ENCODE measurements around the gene SEMA5B. TPM values are rescaled to one million over a fixed set of nuclear protein-coding genes. Genes with fewer than 3 reads are reported as not detected.

The SEMA5B gene
- total RNA-seq, 1 experiment from 2014 or later, result not detected

- Histone ChIP-seq H3K4me3 (no peak overlapping the region), H2AFZ (no peak overlapping the region)
These were observed 12.0 kb downstream of the SEMA5B start for GRCh38 chr3:123015596-123015995.

GRCh38 chr3:123013876-123014275 is 13.7 kb downstream of the SEMA5B start:
- no peak overlapping the region for H3K27ac ChIP-seq
- no peak overlapping the region for H3K4me3 ChIP-seq
- POLR2A ChIA-PET (ENCODE audit: unreplicated experiment), result no interaction called here
- H2AFZ ChIP-seq, result no peak overlapping the region
- no peak overlapping the region for H3K4me2 ChIP-seq
- DNase-seq, result no peak
- H3K9me2 ChIP-seq (ENCODE audit: insufficient read depth), result no peaks in the 10 kb centered on the region
- H3K4me1 ChIP-seq (replicated peaks; ENCODE audit: insufficient read depth), result no peaks in the 10 kb centered on the region
- no peaks in the 10 kb centered on the region for H4K20me1 ChIP-seq (ENCODE audit: insufficient read depth)
- CTCF ChIA-PET, result no interaction called here
- intact Hi-C loops (cut with micrococcal nuclease; ENCODE audit: unreplicated experiment), result no loop called here
- TF ChIP-seq, protein P1, sequence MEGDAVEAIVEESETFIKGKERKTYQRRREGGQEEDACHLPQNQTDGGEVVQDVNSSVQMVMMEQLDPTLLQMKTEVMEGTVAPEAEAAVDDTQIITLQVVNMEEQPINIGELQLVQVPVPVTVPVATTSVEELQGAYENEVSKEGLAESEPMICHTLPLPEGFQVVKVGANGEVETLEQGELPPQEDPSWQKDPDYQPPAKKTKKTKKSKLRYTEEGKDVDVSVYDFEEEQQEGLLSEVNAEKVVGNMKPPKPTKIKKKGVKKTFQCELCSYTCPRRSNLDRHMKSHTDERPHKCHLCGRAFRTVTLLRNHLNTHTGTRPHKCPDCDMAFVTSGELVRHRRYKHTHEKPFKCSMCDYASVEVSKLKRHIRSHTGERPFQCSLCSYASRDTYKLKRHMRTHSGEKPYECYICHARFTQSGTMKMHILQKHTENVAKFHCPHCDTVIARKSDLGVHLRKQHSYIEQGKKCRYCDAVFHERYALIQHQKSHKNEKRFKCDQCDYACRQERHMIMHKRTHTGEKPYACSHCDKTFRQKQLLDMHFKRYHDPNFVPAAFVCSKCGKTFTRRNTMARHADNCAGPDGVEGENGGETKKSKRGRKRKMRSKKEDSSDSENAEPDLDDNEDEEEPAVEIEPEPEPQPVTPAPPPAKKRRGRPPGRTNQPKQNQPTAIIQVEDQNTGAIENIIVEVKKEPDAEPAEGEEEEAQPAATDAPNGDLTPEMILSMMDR (conservative IDR thresholded peaks at IDR 0.05), result no peak
- no peak for TF ChIP-seq EZH2 (IDR thresholded peaks at IDR 0.05; ENCODE audit: low read depth)
- H3K36me3 ChIP-seq (ENCODE audit: low read depth), result no peaks in the 10 kb centered on the region
- H3K9me3 ChIP-seq (ENCODE audit: insufficient read depth, low read depth), result no peaks in the 10 kb centered on the region
- no peaks in the 10 kb centered on the region for H3F3A ChIP-seq (ENCODE audit: insufficient read depth, low read depth)
- H3K79me2 ChIP-seq (ENCODE audit: low read depth), result no peaks in the 10 kb centered on the region
- peaks cover 30% of the 10 kb centered on the region for H3K27me3 ChIP-seq (ENCODE audit: insufficient read depth, low read depth)
- BruUV-seq (replicated peaks), result no TSS peak

More at GRCh38 chr3:123015596-123015995, 12.0 kb downstream of the SEMA5B start:
- Histone ChIP-seq H3K27me3 (ENCODE audit: insufficient read depth, low read depth) (peaks cover 33% of the 10 kb centered on the region), H3F3A (ENCODE audit: insufficient read depth, low read depth) (no peaks in the 10 kb centered on the region), H3K36me3 (ENCODE audit: low read depth) (no peaks in the 10 kb centered on the region), H4K20me1 (ENCODE audit: insufficient read depth) (no peaks in the 10 kb centered on the region), H3K4me1 (replicated peaks; ENCODE audit: insufficient read depth) (no peaks in the 10 kb centered on the region), H3K79me2 (ENCODE audit: low read depth) (no peaks in the 10 kb centered on the region), H3K9me3 (ENCODE audit: insufficient read depth, low read depth) (no peaks in the 10 kb centered on the region), H3K9me2 (ENCODE audit: insufficient read depth) (no peaks in the 10 kb centered on the region), H3K4me2 (no peak overlapping the region), H3K27ac (no peak overlapping the region)
- BruUV-seq (replicated peaks), result no TSS peak
- DNase-seq, result no peak
- ChIA-PET CTCF (interaction anchor here (0.6 to 1.1 kb wide), 3 partner anchors 46 to 381 kb away, joined by 3 to 6 read pairs (median 3); no protein-coding TSS in a partner anchor), POLR2A (ENCODE audit: unreplicated experiment) (no interaction called here)
- intact Hi-C loops (cut with micrococcal nuclease; ENCODE audit: unreplicated experiment), result no loop called here
- TF ChIP-seq, protein P1 (conservative IDR thresholded peaks at IDR 0.05), result peak; percentile 51
- TF ChIP-seq EZH2 (IDR thresholded peaks at IDR 0.05; ENCODE audit: low read depth), result no peak

GRCh38 chr3:123012652-123013051 is 14.9 kb downstream of the SEMA5B start:
- intact Hi-C loops (cut with micrococcal nuclease; ENCODE audit: unreplicated experiment), result no loop called here
- Histone ChIP-seq H3K9me2 (ENCODE audit: insufficient read depth) (no peaks in the 10 kb centered on the region), H3K36me3 (ENCODE audit: low read depth) (no peaks in the 10 kb centered on the region), H3F3A (ENCODE audit: insufficient read depth, low read depth) (no peaks in the 10 kb centered on the region), H2AFZ (no peak overlapping the region), H3K9me3 (ENCODE audit: insufficient read depth, low read depth) (no peaks in the 10 kb centered on the region), H3K79me2 (ENCODE audit: low read depth) (no peaks in the 10 kb centered on the region), H4K20me1 (ENCODE audit: insufficient read depth) (no peaks in the 10 kb centered on the region), H3K27ac (no peak overlapping the region), H3K4me1 (replicated peaks; ENCODE audit: insufficient read depth) (no peaks in the 10 kb centered on the region), H3K4me3 (no peak overlapping the region), H3K27me3 (ENCODE audit: insufficient read depth, low read depth) (peaks cover 29% of the 10 kb centered on the region; the same call in 1 of the 2 replicates), H3K4me2 (no peak overlapping the region)
- no peak for DNase-seq
- no TSS peak for BruUV-seq (replicated peaks)
- ChIA-PET POLR2A (ENCODE audit: unreplicated experiment) (no interaction called here), CTCF (no interaction called here)
- no peak for TF ChIP-seq EZH2 (IDR thresholded peaks at IDR 0.05; ENCODE audit: low read depth)
- TF ChIP-seq, protein P1 (conservative IDR thresholded peaks at IDR 0.05), result no peak

All from PC-9 (cell line).